Thyroid gland (tissue), 4 donors: ENCODE data around the gene SPRN. TPM values are rescaled to one million over a fixed set of nuclear protein-coding genes. Genes with fewer than 3 reads are reported as not detected.
A peak's percentile ranks its signal among the peaks of the same experiment; 100 is the strongest.

Experiments
- DNase-seq, 2 donors: peaks; one replicate each; pipeline ENCODE4 v3.0.0-alpha.2; 2019
- H3K27ac ChIP-seq, 3 donors: fragments of 200-600 bp; sonication (generic); 1 replicate in 2 of 3; 2 replicates in 1 of 3; pipeline ENCODE4 v1.5.1; 2016 to 2019; ENCODE audit warnings: mild to moderate bottlenecking in 1 of 3, moderate library complexity in 1 of 3
- H3K27me3 ChIP-seq: fragments of 200-600 bp; sonication (generic); one replicate; pipeline ENCODE4 v1.5.1; 2019
- H3K36me3 ChIP-seq, 2 donors: fragments of 200-600 bp; sonication (generic); one replicate each; pipeline ENCODE4 v1.5.1; 2016 to 2019
- H3K4me1 ChIP-seq, 2 donors: fragments of 200-600 bp; sonication (generic); one replicate each; pipeline ENCODE4 v1.5.1; 2017 to 2019
- H3K4me3 ChIP-seq, 3 donors: fragments of 200-600 bp; sonication (generic); replicated peaks in 1 of 3; 1 replicate in 2 of 3; 2 replicates in 1 of 3; pipeline ENCODE4 v1.5.1; 2016; ENCODE audit warnings: mild to moderate bottlenecking in 1 of 3
- H3K9me3 ChIP-seq: fragments of 200-600 bp; sonication (generic); one replicate; pipeline ENCODE4 v1.5.1; 2017
- CTCF ChIP-seq, 6 experiments: fragments of 200-600 bp in 3 of 6; fragments of 450-650 bp in 3 of 6; sonication (generic) in 3 of 6; IDR thresholded peaks; one replicate each; pipeline ENCODE4 v1.5.1; 2016 to 2019; ENCODE audit warnings: antibody characterized with exemption in 6 of 6, mild to moderate bottlenecking in 2 of 6, inconsistent platforms in 1 of 6, moderate library complexity in 1 of 6
- POLR2A ChIP-seq, 2 donors: fragments of 450-650 bp; IDR thresholded peaks; one replicate each; pipeline ENCODE4 v1.6.1; 2017; ENCODE audit warnings: antibody characterized with exemption in 2 of 2, mild to moderate bottlenecking in 2 of 2, moderate library complexity in 1 of 2
- WGBS, 2 donors: methylation state at CpG; one replicate each; pipeline ENCODE4 v1.1.5; 2017; 5-methylcytosine and 5-hydroxymethylcytosine counted together
- intact Hi-C: fragments of 100-400 bp; cut with DNase I; formaldehyde crosslinking; loops from one replicate; pipeline ENCODE4 v1.15.1; 2023
- total RNA-seq, 4 donors: library from RNA; depleted of rRNA; stranded (reverse); fragments of >200 nt; gene quantifications; one replicate each; pipeline ENCODE4 v1.2.3, GENCODE V29; 2016

SPRN gene
- total RNA-seq, 4 donors from 2014 or later: 0.15 TPM; not detected in 3

- Histone ChIP-seq H3K4me1 (peaks cover 6% of the 10 kb centered on the region in 2 donors), H3K27me3 (no peaks in the 10 kb centered on the region), H3K27ac (no peak overlapping the region), H3K4me3 (no peak overlapping the region), H3K9me3 (no peaks in the 10 kb centered on the region), H3K36me3 (no peaks in the 10 kb centered on the region)
- 96% methylated on average over 4 of the region's 4 CpGs for WGBS, 2 donors
- intact Hi-C loops: no loop called here
- DNase-seq: no peak
- no peak for TF ChIP-seq POLR2A (IDR thresholded peaks at IDR 0.05)
- no peak for TF ChIP-seq CTCF (IDR thresholded peaks at IDR 0.05)
Observed at GRCh38 chr10:133383551-133383950, 40.9 kb downstream of the SPRN start.

- intact Hi-C loops: no loop called here
- Histone ChIP-seq H3K27ac (no peak overlapping the region), H3K36me3 (no peaks in the 10 kb centered on the region), H3K4me1 (peaks cover 10 to 15% of the 10 kb centered on the region in 2 donors), H3K9me3 (no peaks in the 10 kb centered on the region), H3K4me3 (no peak overlapping the region), H3K27me3 (no peaks in the 10 kb centered on the region)
- WGBS, 2 donors: 68 to 81% methylated on average over 5 to 6 of the region's 8 CpGs
- peak; percentile 35 to 54 for DNase-seq
- TF ChIP-seq CTCF (IDR thresholded peaks at IDR 0.05): no peak
- no peak for TF ChIP-seq POLR2A (IDR thresholded peaks at IDR 0.05)
Observed at GRCh38 chr10:133381036-133381435, 43.4 kb downstream of the SPRN start.

GRCh38 chr10:133379801-133380666 is 44.4 kb downstream of the SPRN start:
- H3K27ac ChIP-seq: peak overlapping the region in 1 of 3 donors; percentile 31
- TF ChIP-seq POLR2A (IDR thresholded peaks at IDR 0.05) (no peak), CTCF (IDR thresholded peaks at IDR 0.05) (no peak)
- H3K4me3 ChIP-seq: peak overlapping the region in 2 of 3 donors; percentile 51 to 52
- H3K27me3 ChIP-seq: no peaks in the 10 kb centered on the region
- H3K4me1 ChIP-seq: peaks cover 10 to 15% of the 10 kb centered on the region in 2 donors
- DNase-seq: no peak
- intact Hi-C loops: loop anchor here (5.0 kb wide), 1 partner anchor 68 kb away; no protein-coding TSS in a partner anchor
- 93 to 95% methylated on average over 19 to 23 of the region's 36 CpGs for WGBS, 2 donors
- H3K36me3 ChIP-seq: no peaks in the 10 kb centered on the region
- no peaks in the 10 kb centered on the region for H3K9me3 ChIP-seq

GRCh38 chr10:133379152-133379800 is 45.1 kb downstream of the SPRN start, which contains the start of gene PAOX:
Gene PAOX, plus strand, starts transcription at chr10:133379262. Its CDS starts 55 bp downstream, at chr10:133379317.
- DNase-seq: peak; percentile 70 to 74
- H3K27me3 ChIP-seq: no peaks in the 10 kb centered on the region
- TF ChIP-seq CTCF (IDR thresholded peaks at IDR 0.05) (no peak), POLR2A (IDR thresholded peaks at IDR 0.05) (peak in 1 of 2 donors; percentile 66)
- H3K4me1 ChIP-seq: peaks cover 11 to 16% of the 10 kb centered on the region in 2 donors
- 7 to 8% methylated on average over 12 to 13 of the region's 78 CpGs for WGBS, 2 donors
- peak within 1 kb of the TSS in 2 of 3 donors; percentile 0 to 42 for H3K27ac ChIP-seq
- intact Hi-C loops: loop anchor here (5.0 kb wide), 1 partner anchor 67 kb away; no protein-coding TSS in a partner anchor
- H3K36me3 ChIP-seq: no peaks in the 10 kb centered on the region
- H3K9me3 ChIP-seq: no peaks in the 10 kb centered on the region
- peak within 1 kb of the TSS; percentile 51 to 72 (median 71) for H3K4me3 ChIP-seq
